Activated CD4-positive, alpha-beta T cell treated with anti-CD3 and anti-CD28 coated beads, Interleukin-10, Interleukin-2, amounts not matched to agents 100 ng/mL and 50 ng/mL, durations not matched to agents 16 hours and 8 hours (primary cell): ENCODE data around the gene ZFAND2A.
"Not testable (repeated sequence)": the region's sequence is repeated elsewhere in the genome, so short reads cannot be mapped to it uniquely, and the experiment has no call there.

Experiments
- DNase-seq: peaks from one replicate; pipeline ENCODE4 v3.0.0-alpha.2; 2020

The ZFAND2A gene

GRCh38 chr7:1150400-1151002 is 9.5 kb downstream of the ZFAND2A start:
- no peak for DNase-seq

DNA sequence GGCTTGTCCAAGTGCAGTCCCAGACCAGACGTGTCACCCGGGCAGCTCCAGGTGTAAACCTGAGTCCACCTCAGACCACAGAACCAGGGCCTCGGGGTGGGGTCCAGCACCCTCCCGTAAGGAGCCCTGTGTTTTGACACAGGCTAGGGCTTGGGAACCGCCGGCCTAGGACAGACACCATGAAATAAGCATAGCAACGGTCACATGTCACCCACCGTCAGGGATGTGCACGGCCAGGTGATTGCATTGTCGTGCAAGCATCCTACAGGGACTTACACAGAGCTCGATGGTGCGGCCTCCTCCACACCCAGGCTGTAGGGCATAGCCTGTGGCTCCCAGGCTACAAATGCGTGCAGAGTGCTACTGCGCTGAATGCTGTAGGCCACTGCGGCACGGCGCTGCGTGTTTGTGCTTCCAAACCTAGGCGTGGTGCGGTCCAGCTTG is 10.6 kb downstream of the ZFAND2A start:
- no peak for DNase-seq

DNA sequence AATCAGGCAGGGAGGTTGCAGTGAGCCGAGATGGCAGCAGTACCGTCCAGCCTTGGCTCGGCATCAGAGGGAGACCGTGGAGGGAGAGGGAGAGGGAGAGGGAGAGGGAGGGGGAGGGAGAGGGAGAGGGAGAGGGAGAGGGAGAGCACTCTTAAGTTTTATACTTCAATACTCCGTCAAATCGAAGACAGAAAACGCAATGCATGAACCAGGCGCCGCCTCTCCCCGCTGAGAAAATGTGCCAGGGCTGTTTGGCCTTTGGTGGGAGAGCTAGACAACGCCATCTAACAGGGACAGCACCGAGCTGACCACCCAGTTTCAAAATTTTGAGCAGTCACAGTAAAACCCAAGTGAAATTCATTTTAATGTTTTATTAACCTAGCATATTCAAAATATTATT is 12.1 kb downstream of the ZFAND2A start:
- DNase-seq, result not testable (repeated sequence)

DNA sequence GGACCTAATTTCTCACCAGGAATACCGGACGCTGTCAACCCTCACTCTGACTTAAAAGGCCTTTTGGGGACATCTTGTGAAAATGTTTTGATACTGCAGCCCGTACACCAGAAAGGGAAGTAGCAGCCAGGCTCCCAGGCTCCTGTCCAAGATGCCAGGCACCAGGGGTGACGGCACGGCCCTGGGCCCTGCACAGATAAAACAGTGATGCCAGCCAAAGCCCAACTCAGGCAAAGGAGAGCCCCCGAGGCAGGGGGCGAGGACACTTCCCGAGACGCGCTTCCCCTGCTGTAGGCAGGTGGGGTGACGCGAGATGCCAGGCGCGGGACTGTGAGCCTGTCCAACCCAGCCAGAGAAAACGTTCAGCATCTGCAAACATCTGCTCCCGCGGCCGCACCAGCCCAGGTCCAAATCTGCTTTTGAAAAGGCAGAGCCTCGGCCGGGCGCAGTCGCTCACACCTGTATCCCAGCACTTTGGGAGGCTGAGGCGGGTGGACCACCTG is 15.7 kb downstream of the ZFAND2A start:
- DNase-seq, result no peak

DNA sequence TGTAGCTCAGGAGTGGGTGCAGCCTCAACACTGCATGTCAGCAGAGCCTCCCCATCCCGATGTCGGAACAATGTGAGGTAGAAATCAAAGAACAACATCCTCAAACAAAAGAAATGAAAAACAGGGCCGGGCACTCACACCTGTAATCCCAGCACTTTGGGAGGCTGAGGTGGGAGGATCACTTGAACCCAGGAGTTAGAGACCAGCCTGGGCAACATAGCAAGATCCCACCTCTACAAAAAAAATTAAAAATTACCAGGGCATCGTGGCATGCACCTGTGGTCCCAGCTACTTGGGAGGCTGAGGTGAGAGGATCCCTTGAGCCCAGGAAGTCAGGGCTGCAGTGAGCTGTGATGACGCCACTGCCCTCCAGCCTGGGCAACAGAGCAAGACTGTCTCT is 17.0 kb downstream of the ZFAND2A start:
- DNase-seq, result not testable (repeated sequence)

DNA sequence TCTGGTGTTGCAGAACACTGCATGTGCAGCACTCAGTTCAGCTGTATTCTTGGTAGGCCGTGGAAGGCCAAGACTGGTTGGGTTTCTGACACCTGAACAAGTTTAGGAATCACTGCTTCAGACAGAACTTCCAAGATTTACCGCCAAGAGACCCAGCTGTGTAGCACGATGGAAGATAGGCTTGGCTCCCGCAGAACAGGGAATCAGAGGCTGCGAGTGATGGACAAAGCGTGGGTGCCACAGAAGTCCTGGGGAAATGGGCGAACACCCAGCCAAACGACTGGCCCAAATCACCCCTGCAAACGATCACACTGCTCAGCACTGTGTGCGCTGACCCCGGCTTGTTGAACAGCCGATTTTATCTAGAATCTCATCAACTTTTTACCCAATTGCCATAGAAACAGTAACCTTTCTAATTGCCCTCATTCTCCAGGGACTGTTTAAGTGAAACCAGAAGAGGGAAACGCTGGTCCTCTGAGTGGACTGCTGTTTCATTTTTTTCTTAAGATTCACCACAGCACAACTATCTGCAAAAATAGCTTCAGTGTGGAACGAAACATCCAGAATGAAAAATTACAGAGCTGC is 17.9 kb downstream of the ZFAND2A start:
- no peak for DNase-seq

DNA sequence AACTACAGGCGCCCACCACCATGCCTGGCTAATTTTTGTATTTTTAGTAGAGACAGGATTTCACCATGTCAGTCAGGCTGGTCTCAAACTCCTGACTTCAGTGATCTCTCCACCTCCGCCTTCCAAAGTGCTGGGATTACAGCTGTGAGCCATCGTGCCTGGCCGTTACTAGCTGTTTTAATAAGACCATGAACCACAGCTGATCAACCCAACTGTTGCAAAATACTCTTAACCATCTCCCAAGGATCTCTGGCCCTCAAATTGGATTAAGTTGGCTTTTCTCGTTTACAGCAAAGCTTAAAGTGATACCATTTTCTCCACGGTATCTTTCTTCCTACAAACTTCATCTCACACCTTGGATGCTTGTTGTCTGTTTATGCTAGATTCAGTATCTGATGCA is 18.3 kb downstream of the ZFAND2A start:
- DNase-seq, result no peak

DNA sequence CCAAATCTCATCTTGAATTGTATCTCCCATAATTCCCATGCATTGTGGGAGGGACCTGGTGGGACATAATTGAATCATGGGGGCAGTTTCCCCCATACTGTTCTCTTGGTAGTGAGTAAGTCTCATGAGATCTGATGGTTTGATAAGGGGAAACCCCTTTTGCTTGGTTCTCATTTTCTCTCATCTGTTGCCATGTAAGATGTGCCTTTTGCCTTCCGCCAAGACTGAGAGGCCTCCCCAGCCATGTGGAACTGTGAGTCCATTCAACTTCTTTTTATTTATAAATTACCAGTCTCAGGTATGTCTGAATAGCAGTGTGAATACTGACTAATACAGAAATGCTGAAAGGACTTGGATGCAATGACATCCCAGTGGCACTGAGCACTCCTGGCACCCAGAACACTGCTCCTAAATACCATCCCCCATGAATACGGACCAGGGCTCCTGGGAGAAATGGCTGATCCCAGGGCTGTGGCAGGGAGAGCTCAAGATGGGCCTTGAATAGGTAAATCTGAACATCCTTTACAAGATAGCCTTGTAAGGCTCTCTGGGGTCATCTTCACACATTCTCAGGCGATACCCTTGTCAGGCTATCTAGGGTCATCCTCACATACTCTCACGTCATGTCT is 19.4 kb downstream of the ZFAND2A start:
- peak; percentile 48 for DNase-seq

- DNase-seq, result peak; percentile 21
These were observed 22.4 kb downstream of the ZFAND2A start for GRCh38 chr7:1137517-1138167.

- DNase-seq, result peak; percentile 27
These were observed 23.0 kb downstream of the ZFAND2A start for GRCh38 chr7:1136841-1137516.

DNA sequence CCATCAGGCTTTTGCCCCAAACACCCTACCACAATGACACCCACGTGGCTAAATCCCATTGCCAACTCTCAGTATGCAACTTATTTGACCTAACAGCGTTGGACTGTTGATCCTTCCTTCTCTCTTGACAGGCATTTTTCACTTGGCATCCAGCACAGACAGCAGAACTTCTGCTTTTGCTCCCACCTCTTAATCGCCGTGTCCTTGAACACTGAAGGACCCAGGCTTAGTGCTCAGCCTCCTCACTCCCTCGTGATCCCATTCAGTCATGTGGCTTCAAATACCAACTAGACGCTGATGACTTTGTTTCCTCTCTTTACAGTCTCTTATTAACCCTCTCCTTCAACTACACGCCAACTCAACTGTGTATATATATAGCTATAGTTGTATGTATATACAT is 25.0 kb downstream of the ZFAND2A start:
- no peak for DNase-seq

DNA sequence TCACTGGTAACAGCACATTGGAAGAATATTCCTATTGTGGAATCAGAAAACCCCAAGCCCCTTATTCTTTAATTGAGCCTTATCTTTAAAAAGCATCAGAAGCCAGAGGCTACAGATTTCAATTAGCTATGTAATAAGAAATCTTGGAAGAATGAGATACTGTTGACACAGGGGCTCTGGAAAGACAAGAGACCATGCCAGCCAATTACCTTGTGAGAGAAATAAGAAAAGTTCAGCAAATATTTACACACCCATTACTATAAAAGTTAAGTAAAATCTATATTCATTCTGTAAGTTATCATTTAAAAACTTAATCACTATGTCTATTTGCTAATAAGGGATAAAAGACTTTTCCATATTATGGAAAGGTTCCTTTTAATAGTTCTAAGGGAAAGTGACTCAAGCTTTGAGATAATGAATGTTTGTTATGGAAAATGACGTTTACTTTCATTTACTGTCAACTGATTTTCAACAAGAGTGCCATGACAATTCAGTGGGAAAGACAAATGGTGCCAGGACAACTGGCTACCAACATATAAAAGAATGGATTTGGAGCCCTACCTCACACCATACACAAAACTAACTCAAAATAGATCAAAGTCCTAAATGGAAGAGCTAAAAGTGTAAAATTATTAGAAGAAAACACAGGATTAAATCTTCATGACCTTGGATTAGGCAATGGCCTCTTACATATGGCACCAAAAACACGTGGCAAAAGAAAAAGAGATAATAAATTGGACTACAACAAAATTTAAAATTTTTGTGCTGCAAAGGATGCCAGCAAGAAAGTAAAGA is 28.3 kb downstream of the ZFAND2A start:
- DNase-seq, result no peak

GRCh38 chr7:1130021-1130990 is 29.7 kb downstream of the ZFAND2A start:
- no peak for DNase-seq

GRCh38 chr7:1129431-1129830 is 30.6 kb downstream of the ZFAND2A start:
- no peak for DNase-seq

GRCh38 chr7:1127001-1127400 is 33.0 kb downstream of the ZFAND2A start:
- no peak for DNase-seq

DNA sequence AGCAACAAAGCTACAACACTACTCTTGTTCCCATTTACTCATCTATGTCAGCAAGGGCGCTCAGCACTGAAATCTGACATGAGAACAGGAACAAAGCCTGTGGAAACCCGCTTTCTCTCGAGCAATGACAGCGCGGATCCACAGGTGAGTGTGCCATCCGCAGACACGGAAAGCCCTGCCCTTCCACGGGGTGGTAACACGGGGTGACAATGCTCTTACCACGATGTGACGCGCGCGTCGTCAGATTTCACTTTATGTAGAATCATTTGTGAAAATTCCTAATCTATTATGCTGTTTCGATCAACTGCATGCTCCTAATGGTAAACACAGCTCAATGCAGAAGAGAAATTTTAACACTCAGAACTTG is 34.4 kb downstream of the ZFAND2A start:
- DNase-seq, result no peak

DNA sequence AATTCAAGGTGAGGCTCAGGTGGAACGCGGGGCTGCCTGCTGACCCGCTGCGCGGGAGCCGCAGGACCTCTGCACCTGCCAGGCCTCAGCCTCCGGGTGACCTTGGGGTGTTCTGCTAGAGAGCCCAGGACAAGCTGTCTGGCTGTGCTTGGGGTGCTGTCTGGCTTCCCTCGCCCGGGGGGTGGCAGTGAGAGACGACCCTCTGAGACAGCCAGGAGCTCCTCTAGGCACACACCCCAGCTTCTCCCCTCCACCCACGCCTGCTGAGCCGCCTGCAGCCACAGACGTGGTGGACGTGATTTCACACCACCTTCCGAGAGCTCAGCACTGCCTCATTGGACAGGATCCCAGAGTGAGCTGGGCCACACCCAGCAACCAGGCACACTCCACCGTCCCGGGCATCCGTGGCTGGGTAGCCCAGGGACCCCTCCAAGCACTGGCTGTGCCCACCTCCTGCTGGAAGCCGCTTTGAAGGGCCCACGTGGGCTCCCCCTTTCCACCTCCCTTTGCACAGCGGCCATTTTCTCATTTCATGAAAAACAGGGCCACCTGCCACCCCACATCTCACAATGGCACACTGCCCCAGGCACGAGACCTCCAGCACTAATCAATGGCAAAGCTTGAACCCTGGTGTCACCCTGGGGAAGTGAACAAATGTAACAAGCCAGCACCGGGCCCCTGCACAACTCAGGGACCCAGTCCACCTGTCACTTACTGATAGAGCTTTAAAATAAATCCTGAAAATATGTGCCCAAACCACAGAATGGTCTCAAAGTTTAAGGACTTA is 35.0 kb downstream of the ZFAND2A start:
- DNase-seq, result no peak

- DNase-seq, result no peak
These were observed 35.8 kb downstream of the ZFAND2A start for GRCh38 chr7:1124164-1124563.

GRCh38 chr7:1123715-1124114 is 36.3 kb downstream of the ZFAND2A start:
- DNase-seq, result no peak

GRCh38 chr7:1122832-1123501 is 37.0 kb downstream of the ZFAND2A start:
- DNase-seq, result no peak
